Measurements from ENCODE around the gene SRRM3.

DNA sequence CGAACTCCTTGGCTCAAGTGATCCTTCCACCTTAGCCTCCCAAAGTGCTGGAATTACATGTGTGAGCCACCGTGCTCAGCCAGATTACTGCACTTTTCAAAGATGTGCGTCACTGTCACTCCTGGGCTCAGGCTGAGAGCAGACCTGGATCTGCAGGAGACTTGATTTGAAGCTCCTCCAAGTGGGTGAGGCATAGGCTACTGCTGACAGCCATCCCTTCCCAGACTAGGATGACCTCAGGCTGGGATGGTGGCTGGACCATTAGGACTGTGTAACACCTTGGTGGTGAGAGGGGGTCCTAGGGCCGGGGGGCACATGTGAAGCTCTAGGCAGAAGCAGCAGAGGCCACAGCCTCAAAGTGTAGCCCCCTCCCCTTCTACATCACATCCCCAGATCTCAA, 8.2 kb upstream of the SRRM3 start:
- TF ChIP-seq EZH2 (IDR thresholded peaks at IDR 0.05; ENCODE audit: insufficient read depth, poor library complexity, severe bottlenecking), result no peak
- no peak for TF ChIP-seq EZH2phosphoT487 (IDR thresholded peaks at IDR 0.05; ENCODE audit: insufficient read depth, low read depth)
